Measurements from ENCODE around the gene FGFR2. TPM values are rescaled to one million over a fixed set of nuclear protein-coding genes. Genes with fewer than 3 reads are reported as not detected.

FGFR2 gene
- 0.30 TPM for total RNA-seq
- long read RNA-seq, full-length matches to known transcripts: 1 of 1 reads
- long read RNA-seq, partial matches to known transcripts: 0 of 1 reads
- long read RNA-seq, other reads (novel, unspliced or antisense): 0 of 1 reads

DNA sequence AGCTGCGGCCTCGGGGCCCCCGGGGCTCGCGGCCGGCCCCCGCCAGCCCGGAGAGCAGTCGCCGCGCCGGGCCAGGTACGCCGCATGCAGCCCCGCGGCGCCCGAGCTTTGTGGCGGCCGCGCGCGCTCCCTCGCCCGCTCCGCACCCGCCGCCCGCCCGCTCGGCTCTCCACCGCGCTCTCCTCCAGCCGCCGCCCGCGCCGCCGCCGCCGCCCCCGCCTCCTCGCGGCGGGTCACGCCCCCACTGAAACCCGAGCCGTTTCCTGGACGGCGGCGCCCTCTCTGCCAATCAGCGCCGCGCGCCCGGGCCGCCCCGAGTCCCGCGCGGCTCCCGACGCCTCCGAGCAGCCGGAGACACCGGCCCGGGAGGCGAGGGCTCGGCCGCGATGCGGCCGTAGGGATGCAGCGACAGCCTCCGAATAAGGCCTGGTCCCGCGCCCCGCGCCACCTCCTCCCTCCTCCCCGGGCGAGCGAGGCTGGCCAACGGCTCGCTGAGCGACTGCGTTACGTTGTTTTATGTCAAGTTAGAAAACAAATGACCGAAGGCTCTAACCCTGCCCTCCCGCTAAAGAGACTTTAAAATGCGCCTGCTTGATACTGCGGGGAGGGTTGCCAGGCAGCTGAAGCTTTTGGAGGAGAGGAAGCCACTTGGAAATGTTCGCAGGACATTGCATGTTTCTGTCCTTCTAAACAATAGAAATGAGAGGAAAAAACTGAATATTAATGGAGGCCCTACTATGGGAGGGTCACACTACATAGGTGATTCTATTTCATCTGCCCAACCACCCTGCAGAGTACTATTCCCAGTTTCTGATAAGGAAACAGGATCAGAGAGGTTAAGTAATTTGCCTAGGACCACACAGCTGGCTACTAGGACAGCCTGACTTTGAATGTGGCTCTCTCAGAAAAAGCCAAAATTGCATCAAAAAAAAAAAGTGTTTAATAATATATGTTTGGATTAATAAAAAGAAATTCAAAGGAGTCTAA, at the start of gene FGFR2:
FGFR2 (minus strand) TSS at position 182 of the 987 bp plus-strand sequence. CDS start 4,627 bp downstream, outside the sequence.
- intact Hi-C loops (cut with DNase I): no loop called here
- ATAC-seq (ENCODE audit: poor library complexity) (peak; percentile 98), DNase-seq (peak; percentile 82)

GRCh38 chr10:121647401-121647800, 49.2 kb upstream of the FGFR2 start:
- DNase-seq: no peak
- intact Hi-C loops (cut with DNase I): no loop called here
- ATAC-seq (ENCODE audit: poor library complexity): no peak

DNA sequence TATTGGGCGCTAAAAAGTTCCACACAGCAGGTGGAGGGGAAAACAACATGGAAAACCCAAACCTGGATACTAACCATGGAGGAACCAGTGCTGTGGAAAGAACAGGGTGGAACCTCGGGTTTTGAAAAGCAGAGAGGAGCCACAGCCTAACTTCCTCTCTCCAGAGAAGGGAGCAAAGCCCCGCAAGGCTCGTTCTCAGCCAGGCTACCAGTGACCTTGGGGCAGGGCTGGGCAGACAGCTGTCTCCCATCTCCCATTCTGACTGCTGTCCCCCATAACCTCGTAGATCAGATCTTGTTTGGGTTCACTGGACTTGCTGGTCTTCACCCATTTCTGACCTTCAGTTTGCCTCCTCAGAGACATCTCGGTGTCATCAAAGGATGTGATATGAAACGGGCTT, 47.5 kb upstream of the FGFR2 start:
- intact Hi-C loops (cut with DNase I): no loop called here
- DNase-seq (no peak), ATAC-seq (ENCODE audit: poor library complexity) (no peak)

- intact Hi-C loops (cut with DNase I): no loop called here
- ATAC-seq (ENCODE audit: poor library complexity) (no peak), DNase-seq (no peak)
Measured at GRCh38 chr10:121644501-121644900, 46.3 kb upstream of the FGFR2 start.

- DNase-seq (no peak), ATAC-seq (ENCODE audit: poor library complexity) (no peak)
- intact Hi-C loops (cut with DNase I): no loop called here
Measured at GRCh38 chr10:121640266-121640665, 42.0 kb upstream of the FGFR2 start.

DNA sequence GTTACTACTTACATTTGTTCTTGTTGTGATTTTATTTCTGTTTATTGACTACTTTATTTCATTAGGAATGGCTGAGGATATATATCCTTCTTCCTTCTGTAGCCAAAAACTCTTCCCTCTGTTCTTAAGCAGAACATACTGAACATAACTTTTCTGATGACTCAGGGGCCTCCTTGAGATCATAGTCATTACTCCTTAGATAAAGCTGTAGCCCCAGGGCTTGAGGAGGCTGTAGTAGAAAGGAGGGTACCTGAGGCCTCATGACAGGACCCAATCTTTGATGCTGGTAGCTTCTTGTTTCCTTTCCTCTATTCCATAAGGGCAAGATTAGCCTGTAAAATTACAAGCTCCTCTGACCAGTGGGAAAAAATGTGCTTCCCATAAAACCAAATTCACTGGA, 41.2 kb upstream of the FGFR2 start:
- intact Hi-C loops (cut with DNase I): no loop called here
- ATAC-seq (ENCODE audit: poor library complexity) (no peak), DNase-seq (no peak)

GRCh38 chr10:121637437-121637836, 39.2 kb upstream of the FGFR2 start:
- ATAC-seq (ENCODE audit: poor library complexity) (no peak), DNase-seq (no peak)
- intact Hi-C loops (cut with DNase I): no loop called here

DNA sequence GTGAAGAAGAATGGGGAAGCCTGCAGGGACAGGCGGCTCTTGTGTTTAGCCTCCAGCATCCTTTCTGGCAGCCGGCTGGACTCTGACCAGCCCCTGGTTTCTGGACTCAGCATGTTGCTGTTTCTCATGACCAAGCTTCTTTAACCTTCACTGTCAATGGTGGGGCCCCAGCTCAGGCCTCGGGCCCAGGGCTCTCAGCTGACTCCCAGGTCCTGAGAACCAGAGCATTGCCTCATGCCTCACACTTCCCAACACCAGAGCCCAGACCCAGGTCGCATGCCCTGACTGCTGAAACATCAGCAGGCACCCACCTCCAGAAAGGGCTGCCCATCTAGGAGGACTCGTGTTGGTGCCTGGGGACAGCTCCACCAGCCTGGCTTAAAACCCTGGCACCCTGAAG, 34.8 kb upstream of the FGFR2 start:
- ATAC-seq (ENCODE audit: poor library complexity) (no peak), DNase-seq (no peak)
- intact Hi-C loops (cut with DNase I): no loop called here

- ATAC-seq (ENCODE audit: poor library complexity) (no peak), DNase-seq (no peak)
- intact Hi-C loops (cut with DNase I): no loop called here
Measured at GRCh38 chr10:121631365-121632029, 33.3 kb upstream of the FGFR2 start.

DNA sequence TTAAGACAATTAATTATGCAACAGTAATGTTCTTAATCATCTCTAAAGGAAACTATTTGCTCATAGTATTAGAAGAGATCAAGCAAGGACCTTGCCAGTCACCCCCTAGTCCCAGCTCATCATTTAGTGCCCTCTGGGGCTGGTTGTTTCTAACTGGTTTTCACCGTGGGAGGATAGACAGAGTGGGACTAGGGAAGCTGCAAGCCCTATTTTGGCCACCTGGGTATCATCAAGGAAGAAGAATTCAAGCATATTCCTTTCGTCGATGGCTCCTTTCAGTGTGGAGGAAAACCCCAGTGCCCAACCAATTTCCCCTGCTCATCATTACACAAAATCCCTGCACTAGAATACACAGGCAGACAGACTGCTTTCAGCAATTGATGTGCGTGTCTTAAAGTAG, 30.6 kb upstream of the FGFR2 start:
- DNase-seq (no peak), ATAC-seq (ENCODE audit: poor library complexity) (no peak)
- intact Hi-C loops (cut with DNase I): no loop called here

GRCh38 chr10:121627876-121628581, 29.8 kb upstream of the FGFR2 start:
- no peak for DNase-seq
- intact Hi-C loops (cut with DNase I): no loop called here

DNA sequence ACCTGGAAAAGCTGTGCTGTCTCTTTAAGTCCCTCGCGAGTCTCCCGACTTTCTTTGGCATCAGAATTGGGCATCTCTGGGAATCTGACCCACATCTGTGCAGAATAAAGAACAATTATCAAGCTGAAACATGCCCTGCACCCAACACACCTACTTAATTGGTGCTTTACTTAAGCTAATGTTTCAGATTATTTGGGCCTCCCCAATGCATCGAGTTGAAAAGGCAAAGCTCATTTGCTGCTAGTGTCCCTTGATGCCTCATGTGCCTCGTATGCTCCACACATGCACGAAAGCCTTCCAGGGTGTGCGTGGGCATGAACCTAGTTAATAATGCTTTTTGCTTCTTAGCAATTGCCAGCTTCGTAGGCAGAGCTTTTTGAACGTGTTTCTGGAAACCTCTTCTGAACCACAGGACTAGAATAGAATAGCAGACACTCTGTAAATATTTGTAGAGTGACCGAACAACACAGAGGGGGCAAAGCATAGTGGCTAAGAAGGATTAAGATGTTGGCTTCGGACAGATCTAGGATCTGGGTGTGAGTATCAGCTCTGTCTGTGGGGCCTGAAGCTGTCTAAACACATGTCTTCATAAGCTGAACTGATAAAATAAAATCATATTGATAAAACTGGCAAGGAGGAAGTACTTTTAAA, 26.7 kb upstream of the FGFR2 start:
- intact Hi-C loops (cut with DNase I): no loop called here
- ATAC-seq (ENCODE audit: poor library complexity) (no peak), DNase-seq (no peak)

More at GRCh38 chr10:121627876-121628581, 29.8 kb upstream of the FGFR2 start:
- no peak for ATAC-seq (ENCODE audit: poor library complexity)

- no peak for DNase-seq
- intact Hi-C loops (cut with DNase I): no loop called here
- ATAC-seq (ENCODE audit: poor library complexity): no peak
Measured at GRCh38 chr10:121618906-121619305, 20.7 kb upstream of the FGFR2 start.

DNA sequence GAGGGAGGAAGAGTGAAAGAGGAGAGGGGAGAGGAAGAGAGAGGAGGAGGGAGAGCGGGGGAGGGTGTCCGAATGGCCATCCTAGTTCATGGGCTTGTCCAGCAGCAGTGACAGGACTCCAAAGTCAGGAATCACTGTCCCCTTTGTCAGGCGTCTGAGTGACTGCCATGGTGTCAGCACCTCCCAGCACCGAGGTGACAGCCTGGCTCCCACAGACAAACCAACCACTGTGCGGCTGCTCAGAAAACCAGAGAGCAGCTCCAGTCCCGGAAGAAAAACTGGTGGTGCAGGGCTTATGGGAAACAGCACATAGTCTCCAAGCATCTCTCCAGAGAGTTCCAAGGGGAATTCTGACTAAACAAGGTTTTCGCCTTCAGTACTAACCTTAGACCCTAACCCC, 18.9 kb upstream of the FGFR2 start:
- DNase-seq (no peak), ATAC-seq (ENCODE audit: poor library complexity) (no peak)
- intact Hi-C loops (cut with DNase I): no loop called here

DNA sequence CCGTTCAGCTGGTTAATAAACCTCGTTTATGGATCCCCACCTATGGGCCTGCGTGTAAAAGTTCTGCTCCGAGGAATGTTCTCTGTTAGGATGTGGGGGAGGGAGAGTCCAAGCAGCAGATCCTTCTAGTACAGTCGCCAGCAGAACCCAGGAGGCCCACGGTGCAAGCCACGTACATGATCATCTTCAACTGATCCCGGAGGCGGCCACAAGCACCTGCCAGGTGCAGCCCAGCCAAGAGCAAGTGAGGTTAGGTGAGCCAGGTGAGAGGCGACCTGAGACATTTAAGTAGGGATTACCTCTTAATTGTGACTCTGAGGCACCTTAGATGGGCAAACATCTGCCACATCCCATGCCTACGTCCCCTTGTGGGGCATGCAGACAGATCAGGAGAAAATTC, 18.0 kb upstream of the FGFR2 start:
- ATAC-seq (ENCODE audit: poor library complexity): no peak
- no peak for DNase-seq
- intact Hi-C loops (cut with DNase I): no loop called here

GRCh38 chr10:121615836-121616235, 17.6 kb upstream of the FGFR2 start:
- intact Hi-C loops (cut with DNase I): no loop called here
- no peak for DNase-seq
- no peak for ATAC-seq (ENCODE audit: poor library complexity)

GRCh38 chr10:121615435-121615793, 17.2 kb upstream of the FGFR2 start:
- ATAC-seq (ENCODE audit: poor library complexity) (peak; percentile 58), DNase-seq (no peak)

GRCh38 chr10:121614613-121615434, 16.6 kb upstream of the FGFR2 start:
- ATAC-seq (ENCODE audit: poor library complexity) (no peak), DNase-seq (no peak)
- intact Hi-C loops (cut with DNase I): no loop called here

More at GRCh38 chr10:121615435-121615793, 17.2 kb upstream of the FGFR2 start:
- intact Hi-C loops (cut with DNase I): no loop called here

Data from Right ventricle myocardium superior (tissue), 1 donor.